Activated CD8-positive, alpha-beta memory T cell treated with anti-CD3 and anti-CD28 coated beads, Interleukin-2, amount 50 U/mL, for 24 hours (primary cell): ENCODE results near the gene GTPBP1.

Source experiments
- DNase-seq: peaks from one replicate; pipeline ENCODE4 v3.0.0-alpha.2; 2020; ENCODE audit errors: extremely low read depth

Gene GTPBP1

DNA sequence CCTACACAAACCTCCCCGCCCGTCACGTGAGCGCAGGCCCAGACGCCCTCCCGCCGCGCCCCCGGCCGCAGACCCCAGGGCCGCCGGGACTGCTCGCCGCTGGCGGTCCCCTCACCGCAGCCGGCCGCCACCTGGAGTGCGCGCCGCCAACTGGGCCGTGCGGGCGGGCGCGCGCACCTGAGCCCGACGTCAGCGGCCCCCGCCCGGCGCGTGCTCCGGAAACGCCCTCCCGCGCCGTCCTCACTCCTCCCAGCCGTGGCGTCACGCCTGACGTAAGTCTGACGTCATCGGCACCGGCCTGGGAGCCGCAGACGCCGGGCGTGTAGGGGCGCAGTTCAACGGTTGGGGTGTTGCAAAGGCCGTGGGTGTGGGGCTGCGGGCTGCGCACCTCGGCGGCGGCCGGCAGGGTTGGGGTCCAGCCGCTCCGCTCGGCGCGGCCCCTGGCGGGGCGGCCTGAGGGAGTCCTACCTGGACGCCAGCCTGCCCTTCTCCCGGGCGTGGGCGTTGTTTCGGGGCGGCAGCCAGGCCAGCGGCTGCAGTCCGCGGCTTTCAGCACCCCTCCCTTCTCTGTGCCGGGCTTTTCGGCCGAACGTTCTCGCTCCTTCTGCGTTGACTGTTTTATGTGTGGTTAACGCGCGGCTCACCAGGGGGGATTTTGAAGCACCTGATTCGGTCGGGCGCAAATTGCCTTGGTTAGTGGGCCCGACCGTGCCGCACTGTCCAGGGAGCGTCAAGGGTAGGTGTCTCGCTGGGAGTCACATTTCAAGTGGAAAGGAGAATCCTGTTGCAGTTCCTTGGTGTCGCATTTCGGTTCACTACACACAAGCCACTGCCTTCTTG is 4.7 kb upstream of the GTPBP1 start, which contains the start of gene JOSD1:
Gene JOSD1 (minus strand): TSS at position 155 of the 840 bp plus-strand sequence. CDS start 956 bp downstream, outside the sequence.
- peak; percentile 95 for DNase-seq

DNA sequence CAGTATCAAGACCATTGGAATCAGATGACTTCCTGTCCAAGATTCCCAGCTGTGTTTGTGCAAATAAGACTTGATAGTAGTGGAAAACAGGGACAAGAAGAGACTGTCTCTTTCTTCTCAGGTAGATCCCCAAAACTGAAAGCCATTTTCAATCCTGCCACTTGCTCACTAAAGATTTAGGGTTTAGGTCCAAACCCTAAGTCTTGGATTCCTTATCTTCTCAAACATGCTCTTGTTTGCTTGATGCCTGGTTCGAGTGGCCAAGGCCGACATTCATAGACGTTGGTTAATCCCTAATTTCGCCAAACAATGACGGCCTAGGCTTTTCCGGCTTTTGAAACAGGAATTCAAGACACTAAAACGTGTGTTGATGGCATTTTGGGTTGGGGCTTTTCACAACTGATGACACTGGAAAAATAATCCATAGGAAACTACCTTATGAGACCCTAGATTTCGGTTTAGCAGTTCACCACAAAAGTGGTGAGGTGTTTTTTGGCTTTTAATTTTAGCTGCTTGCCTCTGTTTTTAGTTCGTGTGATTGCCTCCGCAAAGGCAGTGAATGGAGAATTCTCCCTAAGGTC is 1.0 kb upstream of the GTPBP1 start:
- DNase-seq, result no peak

DNA sequence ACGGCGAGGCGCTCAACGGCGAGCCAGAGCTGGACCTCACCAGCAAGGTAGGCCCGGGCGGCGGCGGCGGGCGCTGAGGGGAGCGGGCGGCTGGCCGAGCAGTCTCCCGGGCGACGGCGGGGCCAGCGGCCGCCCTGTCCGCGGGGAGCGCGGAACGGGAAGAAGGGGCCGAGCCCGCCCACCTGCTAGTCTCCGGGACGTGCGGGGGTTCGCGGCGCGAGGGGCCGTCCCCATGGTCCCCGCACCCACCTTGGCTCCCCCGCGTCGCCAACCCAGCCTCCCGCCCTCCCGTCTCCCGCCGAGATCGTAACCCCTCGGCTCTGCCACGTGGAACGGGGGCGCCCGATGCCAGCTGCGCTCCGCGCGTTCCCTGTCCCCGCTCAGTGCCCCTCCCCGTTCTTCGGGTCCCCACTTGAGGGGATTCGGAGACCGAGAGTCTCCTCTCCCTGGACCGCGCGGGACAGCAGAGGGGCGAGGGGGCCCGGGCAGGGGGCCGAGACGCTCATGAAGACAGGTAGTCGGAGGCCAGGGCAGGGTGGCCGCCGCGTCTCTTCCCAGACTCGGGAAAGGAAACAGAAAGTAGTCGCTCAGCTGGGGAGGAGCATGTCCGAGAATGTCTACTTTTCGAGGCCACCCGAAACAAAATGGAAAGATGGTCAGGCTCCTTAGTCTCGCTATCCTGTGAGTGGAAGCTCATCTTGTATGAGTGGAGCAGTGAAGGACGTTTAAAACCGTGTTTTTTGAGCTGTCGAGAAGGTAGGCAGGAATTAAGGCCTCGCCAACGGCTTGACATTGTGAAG is 557 bp downstream of the GTPBP1 start:
- no peak for DNase-seq

DNA sequence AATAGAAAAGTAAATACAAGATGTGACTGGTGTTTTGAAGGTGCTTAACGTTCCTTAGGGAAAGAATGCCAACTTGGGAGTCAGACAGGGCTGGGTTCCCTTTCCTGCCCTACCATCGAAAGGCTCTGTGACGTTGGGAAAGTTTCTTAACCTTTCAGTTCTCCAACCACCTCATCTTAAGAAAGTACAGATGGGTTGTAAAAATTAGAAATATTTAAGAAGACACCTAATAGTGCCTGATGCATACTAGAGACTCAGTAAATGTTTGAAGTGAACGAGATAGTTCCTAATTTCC is 1.1 kb downstream of the GTPBP1 start:
- no peak for DNase-seq

DNA sequence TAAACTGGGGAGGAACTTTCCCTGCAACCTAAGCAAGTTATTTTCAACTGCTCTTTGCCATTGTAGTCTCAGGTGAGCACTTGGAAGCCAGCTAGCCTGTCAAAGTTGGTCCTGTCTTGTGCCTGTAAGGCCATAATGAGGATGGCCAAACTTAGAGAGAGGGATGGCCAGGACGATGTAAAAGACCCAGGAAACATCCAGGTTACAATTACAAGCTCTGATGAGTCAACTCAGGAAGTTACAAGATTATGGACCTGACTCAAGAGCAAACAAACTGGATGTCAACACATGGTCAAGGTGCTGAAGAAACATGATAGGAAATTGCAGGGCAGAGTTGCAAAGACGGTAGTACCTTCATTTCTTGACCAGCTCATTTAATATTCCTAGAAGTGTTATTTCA is 1.6 kb downstream of the GTPBP1 start:
- no peak for DNase-seq

DNA sequence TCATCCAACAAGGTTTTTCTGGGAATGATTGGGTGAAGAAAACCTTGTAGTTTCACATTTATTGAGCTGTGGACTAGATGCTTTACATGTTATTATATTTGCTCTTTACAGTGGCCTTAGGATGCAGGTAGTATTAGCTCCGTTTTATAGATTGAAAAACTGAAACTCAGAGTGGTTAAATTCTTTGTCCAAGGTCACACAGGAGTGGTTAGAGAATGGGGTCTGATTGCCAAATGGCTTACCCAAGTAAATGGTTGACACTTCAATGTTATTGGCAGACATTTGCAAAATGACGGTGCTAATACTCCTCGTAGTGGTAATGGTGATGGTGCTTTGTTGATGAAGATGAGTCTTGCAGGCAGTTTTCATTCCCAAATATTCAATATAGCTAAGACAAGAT is 2.2 kb downstream of the GTPBP1 start:
- no peak for DNase-seq

DNA sequence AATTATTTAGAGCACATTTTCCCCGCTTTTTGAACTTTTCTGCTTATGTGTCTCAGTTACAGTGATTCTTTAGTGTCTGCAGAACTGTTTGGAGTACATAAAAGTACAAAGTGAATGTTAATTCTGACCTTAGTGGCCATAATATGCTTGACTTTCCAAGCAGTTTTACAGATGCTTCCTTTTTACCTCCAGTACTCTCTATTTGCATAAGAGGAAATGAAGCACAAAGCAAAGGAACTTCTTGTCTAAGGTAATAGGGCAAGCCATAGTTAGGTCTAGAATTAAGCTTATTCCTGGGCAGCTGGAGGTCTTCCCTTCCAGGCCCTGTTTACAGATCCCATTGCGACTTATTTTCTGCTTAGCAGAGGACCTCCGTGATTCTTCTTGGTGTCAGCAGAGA is 3.6 kb downstream of the GTPBP1 start:
- DNase-seq, result no peak

DNA sequence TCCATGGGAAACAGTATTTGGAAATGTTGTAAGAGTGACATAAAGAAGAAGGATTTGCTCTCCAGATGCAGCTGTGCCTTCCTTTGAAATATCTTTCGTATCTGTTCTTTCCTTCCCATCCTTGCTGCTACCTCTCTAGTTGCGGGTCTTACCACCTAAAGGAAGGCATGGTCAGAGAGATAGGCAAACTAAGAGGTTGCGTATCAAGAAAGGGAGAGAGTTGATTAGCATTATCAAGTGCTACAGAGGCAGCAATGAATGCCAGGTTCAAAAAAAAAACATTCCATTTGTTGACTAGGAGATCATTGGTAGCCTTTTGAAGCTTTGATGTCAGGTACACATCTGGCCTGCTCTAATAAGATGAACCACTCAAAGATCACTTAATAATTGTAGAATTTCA is 4.6 kb downstream of the GTPBP1 start:
- no peak for DNase-seq

DNA sequence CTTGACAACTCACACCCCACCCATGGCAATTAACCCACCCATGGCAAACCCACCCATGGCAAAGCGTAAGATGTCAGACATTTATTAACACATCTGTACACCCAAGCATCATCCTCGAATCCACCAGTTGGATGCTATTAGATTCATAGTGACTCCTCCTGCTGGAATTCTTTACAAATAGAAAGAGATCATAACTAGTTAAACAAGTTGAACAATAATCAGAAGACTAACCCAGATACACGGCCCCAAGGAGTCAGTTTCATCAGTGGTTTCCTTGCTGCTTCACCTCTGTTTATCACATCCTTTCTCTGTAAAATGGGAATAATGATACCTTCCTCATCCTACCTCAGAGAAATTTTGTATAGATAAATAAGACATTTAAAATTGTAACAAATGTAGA is 5.1 kb downstream of the GTPBP1 start:
- DNase-seq, result no peak

DNA sequence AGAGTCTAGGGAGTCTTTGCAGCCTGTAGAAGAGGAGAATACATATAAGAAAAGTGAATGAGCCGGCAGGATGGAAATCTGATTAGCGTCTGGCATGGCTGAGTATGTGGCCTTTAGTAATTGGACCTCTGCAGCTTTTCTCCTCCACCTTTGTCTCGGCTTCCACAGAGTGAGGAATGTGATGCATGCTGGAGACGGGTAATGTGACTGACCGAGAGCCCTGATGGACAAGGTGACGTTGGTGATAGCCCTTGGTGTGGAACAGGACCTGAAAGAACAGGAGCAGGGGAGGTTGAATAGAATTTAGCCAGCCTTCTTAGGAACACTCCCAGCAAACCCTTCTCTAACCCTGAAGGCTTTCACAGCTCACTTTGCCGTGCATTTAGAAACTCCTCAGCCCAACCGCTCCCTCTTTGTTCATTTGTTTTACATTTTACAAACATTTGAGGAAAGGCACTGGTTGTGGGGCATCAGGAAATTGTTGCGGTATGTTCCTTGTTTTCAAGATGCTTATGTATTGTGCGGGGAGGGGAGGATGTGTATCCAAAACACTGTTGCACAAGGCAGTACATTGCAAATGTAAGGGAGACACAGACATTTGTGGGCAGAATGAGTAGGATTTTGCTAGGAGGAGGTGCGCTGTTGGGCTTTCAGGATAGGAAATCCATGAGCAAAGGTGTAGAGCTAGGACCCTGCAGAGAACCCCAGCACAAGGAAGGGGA is 6.9 kb downstream of the GTPBP1 start:
- no peak for DNase-seq

DNA sequence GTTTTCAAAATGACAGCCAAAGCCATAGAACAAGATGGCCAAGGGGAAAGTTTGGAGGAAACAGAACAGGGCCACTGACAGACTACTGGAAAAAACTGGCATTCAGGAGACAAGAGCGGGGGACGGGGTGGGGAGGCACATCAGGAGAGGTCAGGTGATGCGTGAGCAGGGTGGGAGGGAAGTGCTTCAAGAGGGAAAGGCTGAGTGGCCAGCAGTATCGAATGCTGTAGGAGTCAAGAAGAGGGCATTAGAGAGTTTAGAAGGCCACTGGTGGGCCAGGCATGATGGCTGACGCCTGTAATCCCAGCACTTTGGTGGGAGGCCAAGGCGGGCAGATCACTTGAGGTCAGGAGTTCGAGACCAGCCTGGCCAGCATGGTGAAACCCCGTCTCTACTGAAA is 8.2 kb downstream of the GTPBP1 start:
- no peak for DNase-seq

DNA sequence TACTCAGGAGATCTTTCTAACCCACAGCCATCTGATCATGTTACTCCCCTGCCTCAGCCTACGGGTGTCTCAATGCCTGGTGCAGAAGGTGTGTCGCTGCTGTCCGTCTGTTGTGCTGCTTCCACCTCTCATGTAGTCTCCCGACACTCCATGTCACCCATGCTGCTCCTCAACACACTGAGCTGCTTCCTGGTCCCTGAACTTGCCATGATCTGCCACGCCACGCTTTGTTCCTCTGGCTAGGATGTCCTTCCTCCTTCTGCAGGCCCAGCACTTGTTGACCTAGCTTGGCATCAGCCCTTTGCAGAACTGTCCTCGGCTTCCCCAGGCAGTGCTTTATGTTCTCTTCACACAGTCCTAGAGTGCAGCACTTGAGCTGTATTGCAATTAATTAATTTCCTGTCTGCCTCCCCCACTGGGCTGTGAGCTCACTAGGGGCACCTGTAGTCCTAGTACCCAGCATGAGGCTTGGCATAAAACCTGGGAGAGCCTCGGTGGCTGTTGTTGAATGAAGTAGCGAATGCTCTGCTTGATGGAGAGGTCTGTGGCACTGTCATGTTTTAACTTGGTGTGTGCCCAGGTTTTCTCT is 9.5 kb downstream of the GTPBP1 start:
- DNase-seq, result no peak

DNA sequence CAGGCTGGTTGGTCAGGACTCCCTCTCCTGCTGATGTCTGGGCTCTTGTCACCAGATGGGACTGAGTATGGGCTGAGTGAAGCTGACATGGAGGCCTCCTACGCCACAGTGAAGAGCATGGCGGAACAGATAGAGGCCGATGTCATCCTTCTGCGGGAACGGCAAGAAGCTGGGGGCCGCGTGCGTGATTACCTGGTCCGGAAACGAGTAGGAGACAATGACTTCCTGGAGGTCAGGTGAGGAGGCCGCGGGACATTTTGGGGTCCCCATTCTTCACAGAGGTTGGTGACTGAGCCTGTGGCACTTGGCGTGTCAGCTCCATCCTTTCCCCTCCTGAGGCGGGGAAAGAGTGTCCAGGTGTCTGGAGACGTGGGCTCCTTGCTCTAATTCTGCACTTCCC is 10.1 kb downstream of the GTPBP1 start:
- DNase-seq, result no peak

DNA sequence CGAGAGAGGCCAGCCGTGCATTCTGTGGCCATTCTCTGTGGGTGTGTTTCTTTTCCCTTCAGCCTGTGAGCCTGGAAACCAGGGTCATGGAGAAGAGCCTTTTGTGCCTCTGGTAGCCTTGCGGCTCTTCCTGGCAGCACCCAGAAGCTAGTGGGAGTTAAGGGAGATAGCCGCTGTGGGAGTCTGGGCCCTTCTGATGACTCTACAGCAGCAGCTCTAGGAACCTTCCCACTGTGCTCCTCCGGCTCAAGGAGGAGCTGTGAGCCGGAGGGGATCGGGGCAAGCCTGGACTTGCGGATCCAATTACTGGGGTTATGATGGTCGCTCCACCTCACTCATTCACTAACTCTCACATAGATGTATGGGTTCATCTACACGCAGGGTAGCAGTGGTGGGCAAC is 10.5 kb downstream of the GTPBP1 start:
- no peak for DNase-seq

DNA sequence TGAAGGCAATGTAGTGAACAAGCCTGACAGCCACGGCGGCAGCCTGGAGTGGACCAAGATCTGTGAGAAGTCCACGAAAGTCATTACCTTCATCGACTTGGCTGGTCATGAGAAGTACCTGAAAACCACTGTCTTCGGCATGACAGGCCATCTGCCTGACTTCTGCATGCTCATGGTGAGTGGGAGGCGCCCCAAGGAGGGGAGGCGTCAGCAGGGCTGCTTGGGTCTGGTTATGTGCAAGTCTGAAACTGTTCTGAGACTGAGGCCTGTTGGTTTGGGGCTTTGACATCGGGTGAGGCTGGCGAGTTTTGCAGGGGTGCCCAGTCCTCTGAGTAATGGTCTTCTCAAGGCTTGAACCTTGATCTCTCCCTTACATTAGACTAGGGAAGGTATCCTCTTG is 11.1 kb downstream of the GTPBP1 start:
- no peak for DNase-seq

DNA sequence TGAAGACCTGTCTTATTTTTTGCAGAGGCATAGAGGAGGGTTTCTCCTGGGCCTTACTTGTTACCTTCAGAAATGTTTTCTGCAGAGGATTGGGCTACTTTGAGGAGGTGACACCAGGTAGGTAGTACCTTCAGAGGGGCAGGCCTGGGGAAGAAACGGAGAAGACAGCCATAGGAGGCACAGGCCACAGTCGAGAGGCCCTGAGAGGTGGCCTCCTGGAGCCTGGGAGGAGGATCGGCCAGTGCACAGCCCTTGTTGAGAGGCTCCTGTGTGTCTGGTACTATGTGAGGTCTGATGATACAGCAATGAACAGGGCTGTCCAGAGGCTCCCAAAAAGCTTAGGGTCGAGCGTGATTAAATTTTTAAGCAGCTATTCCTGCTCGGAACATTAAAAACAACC is 11.5 kb downstream of the GTPBP1 start:
- DNase-seq, result no peak

DNA sequence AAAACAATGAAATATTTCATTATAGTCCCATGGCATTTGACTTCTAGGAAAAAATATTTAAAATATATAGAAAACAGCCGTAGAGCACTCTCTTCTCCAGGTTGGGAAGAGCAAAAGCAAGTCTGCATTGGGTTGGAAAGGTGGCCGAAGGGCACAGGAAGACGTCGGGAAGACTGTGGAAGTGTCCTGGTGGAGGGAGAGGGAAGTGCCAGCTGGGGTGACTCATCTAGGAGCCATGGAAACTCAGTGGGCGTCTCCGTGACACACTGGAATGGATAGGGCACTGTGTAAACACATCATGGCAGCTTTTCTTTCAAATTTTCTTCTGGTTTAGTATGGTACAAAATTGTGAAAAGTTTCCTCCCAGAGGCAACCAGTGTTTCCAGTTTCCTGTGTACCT is 12.7 kb downstream of the GTPBP1 start:
- DNase-seq, result no peak

DNA sequence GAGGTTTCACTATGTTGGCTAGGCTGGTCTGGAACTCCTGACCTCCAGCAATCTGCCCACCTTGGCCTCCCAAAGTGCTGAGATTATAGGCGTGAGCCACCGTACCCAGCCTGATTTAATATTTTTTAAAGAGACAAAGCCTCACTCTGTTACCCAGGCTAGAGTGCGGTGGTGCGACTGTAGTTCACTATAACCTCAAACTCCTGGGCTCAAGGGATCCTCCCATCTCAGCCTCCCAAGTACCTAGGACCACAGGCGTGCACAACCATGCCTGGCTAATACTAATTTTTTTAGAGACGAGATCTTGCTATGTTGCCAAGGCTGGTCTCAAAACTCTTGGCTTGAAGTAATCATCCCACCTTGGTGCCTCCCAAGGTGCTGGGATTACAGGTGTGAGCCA is 13.5 kb downstream of the GTPBP1 start:
- no peak for DNase-seq

DNA sequence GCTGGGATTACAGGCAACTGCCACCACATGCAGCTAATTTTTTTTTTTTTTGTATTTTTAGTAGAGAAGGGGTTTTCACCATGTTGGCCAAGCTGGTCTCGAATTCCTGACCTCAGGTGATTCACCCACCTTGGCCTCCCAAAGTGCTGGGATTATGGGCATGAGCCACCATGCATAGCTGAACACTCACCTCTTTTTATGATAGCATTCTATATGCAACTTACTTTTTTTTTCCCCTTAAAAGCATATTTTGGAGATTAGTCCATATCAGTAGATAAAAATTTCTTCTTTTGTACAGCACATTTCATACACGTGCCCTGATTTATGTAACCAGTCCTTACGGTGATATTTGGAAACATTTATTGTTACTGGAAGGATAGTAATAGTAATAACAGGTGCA is 14.6 kb downstream of the GTPBP1 start:
- DNase-seq, result no peak

DNA sequence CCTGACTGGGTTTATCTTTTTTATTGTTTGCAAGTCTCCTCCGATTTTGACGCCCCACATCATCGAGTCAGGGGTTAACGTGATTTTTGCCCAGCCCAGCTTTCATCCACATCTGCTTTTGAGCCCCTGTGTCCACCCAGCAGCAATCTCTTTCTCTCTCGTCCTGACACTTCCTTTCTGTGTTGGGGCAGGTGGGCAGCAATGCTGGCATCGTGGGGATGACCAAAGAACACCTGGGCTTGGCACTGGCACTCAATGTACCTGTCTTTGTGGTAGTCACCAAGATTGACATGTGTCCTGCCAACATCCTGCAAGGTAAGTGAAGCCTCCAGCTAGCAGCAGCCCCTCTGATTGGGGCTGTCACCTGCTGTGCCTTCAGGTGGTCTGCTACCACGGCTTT is 15.8 kb downstream of the GTPBP1 start:
- DNase-seq, result no peak

DNA sequence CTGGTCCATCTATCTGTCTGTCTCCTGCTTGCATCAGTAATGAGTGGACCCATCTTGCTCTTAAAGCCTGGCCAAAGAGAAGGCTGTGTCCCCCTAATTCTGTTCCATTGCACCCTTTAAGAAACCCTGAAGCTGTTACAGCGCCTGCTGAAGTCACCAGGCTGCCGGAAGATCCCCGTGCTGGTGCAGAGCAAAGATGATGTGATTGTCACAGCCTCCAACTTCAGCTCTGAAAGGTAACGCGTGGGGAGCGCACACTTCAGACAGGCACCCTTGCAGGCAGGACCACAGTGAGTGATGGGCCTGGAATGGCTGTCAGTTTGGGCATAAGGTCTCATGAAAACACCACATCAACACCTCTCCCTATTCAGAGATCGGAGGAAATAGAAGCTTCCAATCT is 18.4 kb downstream of the GTPBP1 start:
- no peak for DNase-seq
